Stimulated activated CD4-positive, alpha-beta T cell treated with anti-CD3 and anti-CD28 coated beads, Interleukin-12 subunit alpha, Interleukin-12 subunit beta, amount 100 ng/mL, for 24 hours (primary cell): ENCODE measurements around the gene MACC1.

Experiments used
- DNase-seq, 2 experiments: peaks; one replicate each; pipeline ENCODE4 v3.0.0-alpha.2; 2020; ENCODE audit warnings: low read depth in 2 of 2

Gene MACC1

GRCh38 chr7:20217193-20217948, at the start of gene MACC1:
TSS of gene MACC1 (minus strand) at chr7:20217384. CDS start at chr7:20161862, 55,522 bp downstream.
- no peak for DNase-seq

GRCh38 chr7:20264623-20265022, 47.4 kb upstream of the MACC1 start:
- DNase-seq: no peak

GRCh38 chr7:20260223-20260622, 43.0 kb upstream of the MACC1 start:
- DNase-seq: no peak

- no peak for DNase-seq
Observed at GRCh38 chr7:20257212-20257611, 40.0 kb upstream of the MACC1 start.

- DNase-seq: no peak
Observed at GRCh38 chr7:20249920-20250319, 32.7 kb upstream of the MACC1 start.

- DNase-seq: no peak
Observed at GRCh38 chr7:20249376-20249775, 32.2 kb upstream of the MACC1 start.

- DNase-seq: no peak
Observed at GRCh38 chr7:20246236-20246635, 29.1 kb upstream of the MACC1 start.

- DNase-seq: no peak
Observed at GRCh38 chr7:20244334-20245120, 27.3 kb upstream of the MACC1 start.

- no peak for DNase-seq
Observed at GRCh38 chr7:20241911-20242261, 24.7 kb upstream of the MACC1 start.

GRCh38 chr7:20241194-20241910, 24.2 kb upstream of the MACC1 start:
- no peak for DNase-seq

- no peak for DNase-seq
Observed at GRCh38 chr7:20240080-20240926, 23.1 kb upstream of the MACC1 start.

- DNase-seq: no peak
Observed at GRCh38 chr7:20238754-20239324, 21.7 kb upstream of the MACC1 start.

- no peak for DNase-seq
Observed at GRCh38 chr7:20238194-20238753, 21.1 kb upstream of the MACC1 start.

GRCh38 chr7:20237464-20238193, 20.4 kb upstream of the MACC1 start:
- no peak for DNase-seq

- no peak for DNase-seq
Observed at GRCh38 chr7:20236790-20237189, 19.6 kb upstream of the MACC1 start.

GRCh38 chr7:20236043-20236442, 18.9 kb upstream of the MACC1 start:
- DNase-seq: no peak

GRCh38 chr7:20235288-20235687, 18.1 kb upstream of the MACC1 start:
- no peak for DNase-seq

GRCh38 chr7:20233362-20233761, 16.2 kb upstream of the MACC1 start:
- no peak for DNase-seq

GRCh38 chr7:20232848-20233247, 15.7 kb upstream of the MACC1 start:
- DNase-seq: no peak
